ENCODE data around the gene ANO4. TPM values are rescaled to one million over a fixed set of nuclear protein-coding genes. Genes with fewer than 3 reads are reported as not detected.

The ANO4 gene
- total RNA-seq, 1 experiment from 2014 or later: 5.7 TPM

- Histone ChIP-seq H4K8ac (replicated peaks; ENCODE audit: insufficient read length, low read depth, low read length) (no peak overlapping the region), H2BK15ac (ENCODE audit: low read depth, low read length) (no peak overlapping the region), H3K23ac (ENCODE audit: insufficient read length, low read depth, low read length) (no peak overlapping the region), H4K20me1 (ENCODE audit: control insufficient read depth, insufficient read depth, insufficient read length) (no peaks in the 10 kb centered on the region), H4K91ac (ENCODE audit: insufficient read length, low read depth, low read length) (no peak overlapping the region), H2AFZ (ENCODE audit: low read length) (no peak overlapping the region), H3K4me1 (ENCODE audit: insufficient read depth, low read length) (no peaks in the 10 kb centered on the region; the same call in 1 of the 2 replicates), H3K4ac (ENCODE audit: low read depth, low read length) (no peak overlapping the region), H3T11ph (ENCODE audit: low read length) (no peak overlapping the region), H2BK5ac (ENCODE audit: insufficient read length, low read length) (no peak overlapping the region), H3K23me2 (ENCODE audit: insufficient read length, low read depth, low read length, poor library complexity, severe bottlenecking) (no peaks in the 10 kb centered on the region), H3K18ac (ENCODE audit: insufficient read length, low read depth, low read length) (no peak overlapping the region), H2BK120ac (ENCODE audit: low read depth, low read length, poor library complexity, severe bottlenecking) (no peak overlapping the region), H2BK20ac (ENCODE audit: low read depth, low read length, poor library complexity, severe bottlenecking) (no peak overlapping the region), H3K4me2 (ENCODE audit: insufficient read depth, insufficient read length, low read length) (no peak overlapping the region), H3K27ac (ENCODE audit: insufficient read length, low read depth, low read length) (no peak overlapping the region), H4K5ac (ENCODE audit: insufficient read length, low read depth, low read length) (no peak overlapping the region), H3K27me3 (ENCODE audit: insufficient read depth, low read length) (no peaks in the 10 kb centered on the region), H3K79me1 (ENCODE audit: insufficient read depth, low read depth, low read length, poor library complexity, severe bottlenecking) (no peaks in the 10 kb centered on the region), H3K9me3 (ENCODE audit: control insufficient read depth, low read depth, low read length) (no peaks in the 10 kb centered on the region), H2BK12ac (ENCODE audit: insufficient read length, low read depth, low read length) (no peak overlapping the region), H3K79me2 (ENCODE audit: insufficient read depth, low read length) (no peaks in the 10 kb centered on the region), H3K9ac (ENCODE audit: extremely low read depth, insufficient read length, low read length) (no peak overlapping the region), H3K56ac (ENCODE audit: insufficient read length, low read depth, low read length) (no peak overlapping the region), H2AK5ac (ENCODE audit: insufficient read length, low read length) (no peak overlapping the region), H3K14ac (ENCODE audit: insufficient read depth, low read length) (no peak overlapping the region)
- peaks cover 0 to 8% (median 7%) of the 10 kb centered on the region in 3 experiments; a peak in 5 of 7 replicates for H3K36me3 Mint-ChIP-seq (ENCODE audit: insufficient read depth in 1 of 3, low read depth in 3 of 3)
- no peak for DNase-seq
- TF ChIP-seq CTCF (conservative IDR thresholded peaks at IDR 0.05): no peak
- 0 out of 4 replicates have a peak, but pooled peaks cover 3 to 4% of the 10 kb centered on the region in 2 experiments for H3K4me1 Mint-ChIP-seq
- H3K27me3 Mint-ChIP-seq (ENCODE audit: low read depth): no peaks in the 10 kb centered on the region
- no peak overlapping the region for H3K27ac Mint-ChIP-seq
- no CpG with 5 or more reads among the region's 1 CpG for WGBS (ENCODE audit: extremely low coverage, insufficient read length, low lambda C conversion rate)
- H3K9me3 Mint-ChIP-seq: peaks cover 6 to 12% of the 10 kb centered on the region in 2 experiments; a peak in 4 of 5 replicates
- no peak overlapping the region for H3K4me3 Mint-ChIP-seq
Measured at GRCh38 chr12:100871195-100871734, 76.7 kb downstream of the ANO4 start.
